ENCODE measurements around the gene MAST4. TPM values are rescaled to one million over a fixed set of nuclear protein-coding genes. Genes with fewer than 3 reads are reported as not detected.
A peak's percentile ranks its signal among the peaks of the same experiment; 100 is the strongest.

Gene MAST4
- total and polyA plus RNA-seq, 12 donors, result 29.6 to 93.3 (median 76.6) TPM

DNA sequence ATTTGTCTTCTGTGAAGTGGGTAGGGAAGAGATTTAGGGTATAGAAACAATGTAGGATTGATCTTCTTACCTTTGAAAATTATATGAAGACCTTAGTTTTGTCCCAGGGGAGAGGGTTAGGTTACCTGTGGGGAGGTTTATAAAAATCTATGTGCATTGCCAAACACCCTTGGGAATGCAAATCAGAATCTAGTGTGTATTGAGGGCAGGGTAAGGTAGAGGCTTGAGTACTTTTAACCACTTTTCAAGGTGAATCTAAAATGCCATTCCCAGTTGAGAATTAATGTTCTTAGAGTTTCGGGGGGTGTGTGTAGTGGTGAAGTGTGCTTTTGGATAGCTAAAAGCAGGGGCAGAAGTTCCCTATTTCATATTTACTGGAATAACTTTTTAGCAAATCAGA lies 312.0 kb downstream of the MAST4 start:
- intact Hi-C loops (cut with DNase I), result no loop called here
- WGBS, 2 donors, result 96 to 100% methylated on average over 1 of the region's 1 CpG
- no peak for DNase-seq

DNA sequence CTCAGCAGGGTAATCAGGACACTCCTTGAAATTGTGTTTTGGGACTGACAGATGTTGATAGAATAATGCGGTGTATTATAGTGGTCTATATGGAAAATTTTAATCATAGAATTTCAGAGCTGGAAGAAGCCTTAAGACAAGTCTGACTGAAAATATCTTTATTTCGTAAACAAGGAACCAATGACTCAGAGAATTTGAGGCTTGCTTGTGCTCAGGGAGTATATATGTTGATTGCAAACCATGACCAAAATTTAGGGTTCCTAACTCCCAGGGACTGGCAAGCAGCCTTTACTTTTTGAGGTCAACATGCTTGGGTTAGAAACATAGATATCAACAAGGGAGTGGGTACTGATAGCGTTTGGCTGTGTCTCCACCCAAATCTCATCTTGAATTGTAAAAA lies 313.2 kb downstream of the MAST4 start:
- DNase-seq (no peak), ATAC-seq (no peak)
- TF ChIP-seq CTCF (IDR thresholded peaks at IDR 0.05), result no peak
- Histone ChIP-seq H3K36me3 (no peaks in the 10 kb centered on the region), H3K27me3 (no peaks in the 10 kb centered on the region), H3K4me1 (peaks cover 0 to 23% (median 5%) of the 10 kb centered on the region in 9 donors), H3K4me3 (no peak overlapping the region), H3K9me3 (no peaks in the 10 kb centered on the region), H3K27ac (no peak overlapping the region)
- WGBS, 2 donors, result 93 to 95% methylated on average over 3 of the region's 3 CpGs
- intact Hi-C loops (cut with DNase I), result no loop called here

More for the DNA sequence above, 312.0 kb downstream of the MAST4 start:
- H3K36me3 ChIP-seq, result no peaks in the 10 kb centered on the region
- H3K27me3 ChIP-seq, result no peaks in the 10 kb centered on the region
- peaks cover 0 to 31% (median 11%) of the 10 kb centered on the region in 9 donors for H3K4me1 ChIP-seq
- no peak overlapping the region for H3K27ac ChIP-seq
- TF ChIP-seq CTCF (IDR thresholded peaks at IDR 0.05), result no peak
- H3K9me3 ChIP-seq, result no peaks in the 10 kb centered on the region
- ATAC-seq, result no peak
- H3K4me3 ChIP-seq, result no peak overlapping the region

DNA sequence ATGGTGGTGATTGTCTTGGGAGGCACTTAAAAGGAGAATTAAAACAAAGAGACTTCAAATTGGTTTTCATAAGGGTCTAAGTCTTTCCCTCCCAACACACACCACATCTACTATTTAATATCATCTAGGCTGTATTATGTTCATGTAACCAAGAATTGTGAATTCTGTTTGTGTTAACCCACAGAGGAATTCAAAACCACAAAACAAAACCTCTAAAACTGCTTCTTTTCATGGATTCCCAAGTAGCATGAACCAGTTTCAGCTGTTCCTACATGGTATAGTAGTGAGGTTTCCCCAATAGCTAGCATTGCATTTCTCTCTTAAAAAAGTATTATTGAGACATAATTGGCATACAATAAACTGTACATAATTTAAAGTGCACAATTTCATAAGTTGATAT lies 316.6 kb downstream of the MAST4 start:
- intact Hi-C loops (cut with DNase I), result no loop called here
- ATAC-seq, result no peak
- Histone ChIP-seq H3K4me1 (peaks cover 0 to 10% (median 0%) of the 10 kb centered on the region in 9 donors), H3K27ac (no peak overlapping the region), H3K27me3 (no peaks in the 10 kb centered on the region), H3K4me3 (no peak overlapping the region), H3K36me3 (no peaks in the 10 kb centered on the region), H3K9me3 (no peaks in the 10 kb centered on the region)
- TF ChIP-seq CTCF (IDR thresholded peaks at IDR 0.05), result no peak
- no peak for DNase-seq

DNA sequence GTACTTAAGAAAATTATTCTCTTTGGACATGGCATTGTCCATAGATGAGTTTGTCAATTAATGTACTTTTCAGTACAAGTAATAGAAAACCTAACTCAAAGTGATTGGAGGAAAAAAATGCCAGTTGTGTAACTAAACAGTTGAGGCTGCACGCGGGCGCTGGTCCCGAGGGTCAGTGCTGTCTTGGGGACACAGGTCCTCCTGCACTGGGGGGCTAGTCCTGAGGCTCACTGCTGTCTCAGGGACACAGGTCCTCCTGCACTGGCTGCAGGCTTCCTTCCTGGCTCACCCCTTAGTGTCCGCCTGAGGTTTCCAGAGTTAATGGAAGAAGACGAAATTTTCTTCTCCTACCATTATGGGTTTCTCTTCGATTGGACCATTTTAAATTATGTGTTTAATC lies 319.3 kb downstream of the MAST4 start:
- no peak overlapping the region for H3K4me3 ChIP-seq
- H3K9me3 ChIP-seq, result no peaks in the 10 kb centered on the region
- no peak overlapping the region for H3K27ac ChIP-seq
- 89 to 92% methylated on average over 7 of the region's 7 CpGs for WGBS, 2 donors
- peaks cover 0 to 10% (median 0%) of the 10 kb centered on the region in 9 donors for H3K4me1 ChIP-seq
- intact Hi-C loops (cut with DNase I), result no loop called here
- H3K36me3 ChIP-seq, result no peaks in the 10 kb centered on the region
- DNase-seq, result no peak
- ATAC-seq, result peak in 2 of 8 donors; percentile 33 to 53
- TF ChIP-seq CTCF (IDR thresholded peaks at IDR 0.05), result no peak
- no peaks in the 10 kb centered on the region for H3K27me3 ChIP-seq
